HEK293 (cell line): Measurements from ENCODE around the gene LPCAT1.

Source experiments
- MEIS1 ChIP-seq: sonication (generic); formaldehyde crosslinking; IDR thresholded peaks from 2 replicates; pipeline ENCODE4 v1.8.1; 2022; ENCODE audit warnings: missing genetic modification reagents, mild to moderate bottlenecking, borderline replicate concordance
- ZEB2 ChIP-seq: fragments of 450-650 bp; formaldehyde crosslinking; IDR thresholded peaks from 2 replicates; pipeline ENCODE4 v1.5.1; 2016; ENCODE audit warnings: missing biosample characterization, missing genetic modification characterization
- ZNF133 ChIP-seq: fragments of 450-650 bp; formaldehyde crosslinking; IDR thresholded peaks from 2 replicates; pipeline ENCODE4 v1.5.1; 2016; ENCODE audit warnings: missing biosample characterization, missing genetic modification characterization
- ZNF544 ChIP-seq: fragments of 450-650 bp; formaldehyde crosslinking; IDR thresholded peaks from 2 replicates; pipeline ENCODE4 v1.5.0; 2017; ENCODE audit warnings: missing biosample characterization, missing genetic modification characterization
- ZNF623 ChIP-seq: fragments of 450-650 bp; formaldehyde crosslinking; IDR thresholded peaks from 2 replicates; pipeline ENCODE4 v1.5.1; 2016; ENCODE audit warnings: missing biosample characterization, missing genetic modification characterization
- ZSCAN16 ChIP-seq: fragments of 450-650 bp; formaldehyde crosslinking; IDR thresholded peaks from 2 replicates; pipeline ENCODE4 v1.5.1; 2016; ENCODE audit warnings: missing biosample characterization, missing genetic modification characterization
- TF ChIP-seq, protein P1 (sequence below): fragments of 450-650 bp; formaldehyde crosslinking; IDR thresholded peaks from 2 replicates; pipeline ENCODE4 v1.5.1; 2016; ENCODE audit warnings: missing biosample characterization, missing genetic modification characterization, borderline replicate concordance
- TF ChIP-seq, protein P2 (sequence below): fragments of 450-650 bp; formaldehyde crosslinking; IDR thresholded peaks from 2 replicates; pipeline ENCODE4 v1.5.1; 2016; ENCODE audit warnings: missing biosample characterization, missing genetic modification characterization
- TF ChIP-seq, protein P3 (sequence below): fragments of 450-650 bp; formaldehyde crosslinking; IDR thresholded peaks from 2 replicates; pipeline ENCODE4 v1.5.1; 2016; ENCODE audit warnings: missing biosample characterization, missing genetic modification characterization

DNA sequence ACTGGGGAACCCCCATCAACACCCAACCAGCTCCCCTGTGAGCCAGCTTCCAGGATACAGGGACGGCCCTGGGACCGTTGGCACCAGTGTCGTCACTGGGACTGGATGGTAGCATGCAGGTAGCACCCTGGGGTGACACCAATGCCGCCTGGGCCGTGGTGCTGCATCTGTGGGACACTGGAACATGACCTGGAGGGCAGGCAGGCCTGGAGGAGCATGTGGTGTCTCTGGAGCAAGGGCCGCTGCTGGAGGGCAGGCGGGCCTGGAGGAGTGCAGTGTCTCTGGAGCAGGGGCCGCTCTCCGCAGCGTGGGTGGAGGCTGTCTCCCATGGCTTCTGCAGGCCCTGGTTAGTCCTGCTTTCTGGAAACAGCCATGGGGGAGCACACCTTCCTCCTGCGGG lies 13.1 kb downstream of the LPCAT1 start:
- TF ChIP-seq ZNF544 (no peak), ZEB2 (tag by site-specific recombination) (no peak), ZNF133 (no peak), MEIS1 (no peak), ZNF623 (tag by site-specific recombination) (no peak), ZSCAN16 (tag by site-specific recombination) (no peak)
- TF ChIP-seq, protein P1, sequence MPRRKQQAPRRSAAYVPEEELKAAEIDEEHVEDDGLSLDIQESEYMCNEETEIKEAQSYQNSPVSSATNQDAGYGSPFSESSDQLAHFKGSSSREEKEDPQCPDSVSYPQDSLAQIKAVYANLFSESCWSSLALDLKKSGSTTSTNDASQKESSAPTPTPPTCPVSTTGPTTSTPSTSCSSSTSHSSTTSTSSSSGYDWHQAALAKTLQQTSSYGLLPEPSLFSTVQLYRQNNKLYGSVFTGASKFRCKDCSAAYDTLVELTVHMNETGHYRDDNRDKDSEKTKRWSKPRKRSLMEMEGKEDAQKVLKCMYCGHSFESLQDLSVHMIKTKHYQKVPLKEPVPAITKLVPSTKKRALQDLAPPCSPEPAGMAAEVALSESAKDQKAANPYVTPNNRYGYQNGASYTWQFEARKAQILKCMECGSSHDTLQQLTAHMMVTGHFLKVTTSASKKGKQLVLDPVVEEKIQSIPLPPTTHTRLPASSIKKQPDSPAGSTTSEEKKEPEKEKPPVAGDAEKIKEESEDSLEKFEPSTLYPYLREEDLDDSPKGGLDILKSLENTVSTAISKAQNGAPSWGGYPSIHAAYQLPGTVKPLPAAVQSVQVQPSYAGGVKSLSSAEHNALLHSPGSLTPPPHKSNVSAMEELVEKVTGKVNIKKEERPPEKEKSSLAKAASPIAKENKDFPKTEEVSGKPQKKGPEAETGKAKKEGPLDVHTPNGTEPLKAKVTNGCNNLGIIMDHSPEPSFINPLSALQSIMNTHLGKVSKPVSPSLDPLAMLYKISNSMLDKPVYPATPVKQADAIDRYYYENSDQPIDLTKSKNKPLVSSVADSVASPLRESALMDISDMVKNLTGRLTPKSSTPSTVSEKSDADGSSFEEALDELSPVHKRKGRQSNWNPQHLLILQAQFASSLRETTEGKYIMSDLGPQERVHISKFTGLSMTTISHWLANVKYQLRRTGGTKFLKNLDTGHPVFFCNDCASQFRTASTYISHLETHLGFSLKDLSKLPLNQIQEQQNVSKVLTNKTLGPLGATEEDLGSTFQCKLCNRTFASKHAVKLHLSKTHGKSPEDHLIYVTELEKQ (tag by site-specific recombination): no peak
- TF ChIP-seq, protein P2, sequence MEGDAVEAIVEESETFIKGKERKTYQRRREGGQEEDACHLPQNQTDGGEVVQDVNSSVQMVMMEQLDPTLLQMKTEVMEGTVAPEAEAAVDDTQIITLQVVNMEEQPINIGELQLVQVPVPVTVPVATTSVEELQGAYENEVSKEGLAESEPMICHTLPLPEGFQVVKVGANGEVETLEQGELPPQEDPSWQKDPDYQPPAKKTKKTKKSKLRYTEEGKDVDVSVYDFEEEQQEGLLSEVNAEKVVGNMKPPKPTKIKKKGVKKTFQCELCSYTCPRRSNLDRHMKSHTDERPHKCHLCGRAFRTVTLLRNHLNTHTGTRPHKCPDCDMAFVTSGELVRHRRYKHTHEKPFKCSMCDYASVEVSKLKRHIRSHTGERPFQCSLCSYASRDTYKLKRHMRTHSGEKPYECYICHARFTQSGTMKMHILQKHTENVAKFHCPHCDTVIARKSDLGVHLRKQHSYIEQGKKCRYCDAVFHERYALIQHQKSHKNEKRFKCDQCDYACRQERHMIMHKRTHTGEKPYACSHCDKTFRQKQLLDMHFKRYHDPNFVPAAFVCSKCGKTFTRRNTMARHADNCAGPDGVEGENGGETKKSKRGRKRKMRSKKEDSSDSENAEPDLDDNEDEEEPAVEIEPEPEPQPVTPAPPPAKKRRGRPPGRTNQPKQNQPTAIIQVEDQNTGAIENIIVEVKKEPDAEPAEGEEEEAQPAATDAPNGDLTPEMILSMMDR (tag by site-specific recombination): no peak
- TF ChIP-seq, protein P3, sequence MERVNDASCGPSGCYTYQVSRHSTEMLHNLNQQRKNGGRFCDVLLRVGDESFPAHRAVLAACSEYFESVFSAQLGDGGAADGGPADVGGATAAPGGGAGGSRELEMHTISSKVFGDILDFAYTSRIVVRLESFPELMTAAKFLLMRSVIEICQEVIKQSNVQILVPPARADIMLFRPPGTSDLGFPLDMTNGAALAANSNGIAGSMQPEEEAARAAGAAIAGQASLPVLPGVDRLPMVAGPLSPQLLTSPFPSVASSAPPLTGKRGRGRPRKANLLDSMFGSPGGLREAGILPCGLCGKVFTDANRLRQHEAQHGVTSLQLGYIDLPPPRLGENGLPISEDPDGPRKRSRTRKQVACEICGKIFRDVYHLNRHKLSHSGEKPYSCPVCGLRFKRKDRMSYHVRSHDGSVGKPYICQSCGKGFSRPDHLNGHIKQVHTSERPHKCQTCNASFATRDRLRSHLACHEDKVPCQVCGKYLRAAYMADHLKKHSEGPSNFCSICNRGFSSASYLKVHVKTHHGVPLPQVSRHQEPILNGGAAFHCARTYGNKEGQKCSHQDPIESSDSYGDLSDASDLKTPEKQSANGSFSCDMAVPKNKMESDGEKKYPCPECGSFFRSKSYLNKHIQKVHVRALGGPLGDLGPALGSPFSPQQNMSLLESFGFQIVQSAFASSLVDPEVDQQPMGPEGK (tag by site-specific recombination): no peak
